Neutrophil (primary cell): Measurements from ENCODE around the gene PRPSAP1.

Experiments used
- H3K27ac ChIP-seq: fragments of 200-600 bp; sonication (generic); 2 replicates; pipeline ENCODE4 v1.5.1; 2016; ENCODE audit warnings: mild to moderate bottlenecking, moderate library complexity
- H3K27me3 ChIP-seq: fragments of 200-600 bp; sonication (generic); 2 replicates; pipeline ENCODE4 v1.6.0; 2016; ENCODE audit warnings: mild to moderate bottlenecking
- H3K36me3 ChIP-seq: fragments of 200-600 bp; sonication (generic); 2 replicates; pipeline ENCODE4 v1.5.1; 2017
- H3K4me1 ChIP-seq, 2 experiments: fragments of 200-600 bp in 1 of 2; sonication (generic) in 1 of 2; 1 replicate in 1 of 2; 2 replicates in 1 of 2; pipeline versions ENCODE4 v1.5.1 to v1.6.1; 2013 to 2016; ENCODE audit warnings: low read depth in 1 of 2, low read length in 1 of 2, mild to moderate bottlenecking in 1 of 2, moderate library complexity in 1 of 2; ENCODE audit not compliant: control insufficient read depth in 1 of 2, insufficient read depth in 1 of 2
- H3K4me3 ChIP-seq, 2 experiments: fragments of 200-600 bp in 1 of 2; sonication (generic) in 1 of 2; 1 replicate in 1 of 2; 2 replicates in 1 of 2; pipeline ENCODE4 v1.5.1; 2013 to 2016; ENCODE audit warnings: low read depth in 1 of 2, low read length in 1 of 2, mild to moderate bottlenecking in 1 of 2, moderate library complexity in 1 of 2
- H3K9me3 ChIP-seq: fragments of 200-600 bp; sonication (generic); 2 replicates; pipeline ENCODE4 v1.5.1; 2016
- CTCF ChIP-seq: fragments of 200-600 bp; sonication (generic); IDR thresholded peaks from 2 replicates; pipeline ENCODE4 v1.5.1; 2016; ENCODE audit warnings: antibody characterized with exemption

Gene PRPSAP1

GRCh38 chr17:76333673-76334505 is 19.8 kb downstream of the PRPSAP1 start:
- Histone ChIP-seq H3K9me3 (no peaks in the 10 kb centered on the region), H3K4me3 (no peak overlapping the region), H3K27ac (no peak overlapping the region), H3K27me3 (no peaks in the 10 kb centered on the region), H3K4me1 (peaks cover 9 to 19% of the 10 kb centered on the region in 2 experiments), H3K36me3 (no peaks in the 10 kb centered on the region)
- no peak for TF ChIP-seq CTCF

- H3K27ac ChIP-seq, result no peak overlapping the region
- H3K36me3 ChIP-seq, result no peaks in the 10 kb centered on the region
- H3K9me3 ChIP-seq, result no peaks in the 10 kb centered on the region
- TF ChIP-seq CTCF, result no peak
- no peak overlapping the region for H3K4me3 ChIP-seq
- H3K27me3 ChIP-seq, result no peaks in the 10 kb centered on the region
- peaks cover 37 to 46% of the 10 kb centered on the region in 2 experiments for H3K4me1 ChIP-seq
These were observed 22.6 kb downstream of the PRPSAP1 start for GRCh38 chr17:76331083-76331482.

GRCh38 chr17:76329664-76330063 is 24.1 kb downstream of the PRPSAP1 start:
- Histone ChIP-seq H3K36me3 (no peaks in the 10 kb centered on the region), H3K27ac (no peak overlapping the region)
- TF ChIP-seq CTCF, result no peak

GRCh38 chr17:76327696-76328095 is 26.0 kb downstream of the PRPSAP1 start:
- H3K4me1 ChIP-seq, result peaks cover 42 to 46% of the 10 kb centered on the region in 2 experiments
- peaks cover 1% of the 10 kb centered on the region for H3K36me3 ChIP-seq
- H3K4me3 ChIP-seq, result peak overlapping the region; percentile 47 to 57
- H3K9me3 ChIP-seq, result no peaks in the 10 kb centered on the region
- no peaks in the 10 kb centered on the region for H3K27me3 ChIP-seq
- H3K27ac ChIP-seq, result peak overlapping the region; percentile 85
- TF ChIP-seq CTCF, result no peak

More at GRCh38 chr17:76329664-76330063, 24.1 kb downstream of the PRPSAP1 start:
- H3K4me3 ChIP-seq, result no peak overlapping the region
- H3K9me3 ChIP-seq, result no peaks in the 10 kb centered on the region
- no peaks in the 10 kb centered on the region for H3K27me3 ChIP-seq
- peaks cover 42 to 52% of the 10 kb centered on the region in 2 experiments for H3K4me1 ChIP-seq

- peaks cover 14% of the 10 kb centered on the region for H3K36me3 ChIP-seq
These were observed 27.4 kb downstream of the PRPSAP1 start for GRCh38 chr17:76326306-76326705.

More at GRCh38 chr17:76326306-76326705, 27.4 kb downstream of the PRPSAP1 start:
- Histone ChIP-seq H3K27me3 (no peaks in the 10 kb centered on the region), H3K4me1 (peaks cover 34 to 36% of the 10 kb centered on the region in 2 experiments), H3K27ac (peak overlapping the region; percentile 85), H3K9me3 (no peaks in the 10 kb centered on the region), H3K4me3 (no peak overlapping the region)
- no peak for TF ChIP-seq CTCF
